Hepatocyte (in vitro differentiated cells): Measurements from ENCODE around the gene PCBP4. TPM values are rescaled to one million over a fixed set of nuclear protein-coding genes. Genes with fewer than 3 reads are reported as not detected.
"Not testable (repeated sequence)": the region's sequence is repeated elsewhere in the genome, so short reads cannot be mapped to it uniquely, and the experiment has no call there.

ENCODE experiments used
- DNase-seq: peaks from one replicate; pipeline ENCODE4 v3.0.0-alpha.2; 2016; ENCODE audit warnings: low spot score
- H2AFZ ChIP-seq: fragments of 200-600 bp; sonication (generic); 2 replicates; pipeline ENCODE4 v1.6.0; 2016; ENCODE audit warnings: antibody characterized with exemption, mild to moderate bottlenecking
- H3K27ac ChIP-seq: fragments of 200-600 bp; sonication (generic); 2 replicates; pipeline ENCODE4 v1.5.1; 2016; ENCODE audit warnings: mild to moderate bottlenecking
- H3K27me3 ChIP-seq: fragments of 200-600 bp; sonication (generic); 2 replicates; pipeline ENCODE4 v1.6.1; 2016
- H3K36me3 ChIP-seq: fragments of 200-600 bp; sonication (generic); replicated peaks from 2 replicates; pipeline ENCODE4 v1.5.1; 2016; ENCODE audit warnings: low read depth; ENCODE audit not compliant: insufficient read depth
- H3K4me1 ChIP-seq: fragments of 200-600 bp; sonication (generic); 2 replicates; pipeline ENCODE4 v1.5.1; 2016; ENCODE audit warnings: mild to moderate bottlenecking, moderate library complexity; ENCODE audit not compliant: insufficient read depth
- H3K4me2 ChIP-seq: fragments of 200-600 bp; sonication (generic); 2 replicates; pipeline ENCODE4 v1.6.0; 2016
- H3K4me3 ChIP-seq: fragments of 200-600 bp; sonication (generic); 2 replicates; pipeline ENCODE4 v1.5.1; 2016; ENCODE audit warnings: mild to moderate bottlenecking
- H3K79me2 ChIP-seq: fragments of 200-600 bp; sonication (generic); 2 replicates; pipeline ENCODE4 v1.6.0; 2017; ENCODE audit warnings: mild to moderate bottlenecking
- H3K9me2 ChIP-seq: fragments of 200-600 bp; sonication (generic); replicated peaks from 2 replicates; pipeline ENCODE4 v1.6.0; 2017; ENCODE audit warnings: mild to moderate bottlenecking; ENCODE audit not compliant: insufficient read depth
- H3K9me3 ChIP-seq: fragments of 200-600 bp; sonication (generic); 2 replicates; pipeline ENCODE4 v1.5.1; 2016; ENCODE audit warnings: low read depth, mild to moderate bottlenecking
- H4K20me1 ChIP-seq: fragments of 200-600 bp; sonication (generic); 2 replicates; pipeline ENCODE4 v1.6.0; 2016; ENCODE audit warnings: mild to moderate bottlenecking; ENCODE audit not compliant: insufficient read depth, poor library complexity, severe bottlenecking
- EZH2 ChIP-seq: fragments of 200-600 bp; sonication (generic); IDR thresholded peaks from 2 replicates; pipeline ENCODE4 v1.6.1; 2016; ENCODE audit warnings: antibody characterized with exemption, mild to moderate bottlenecking, borderline replicate concordance
- EZH2phosphoT487 ChIP-seq: fragments of 200-600 bp; sonication (generic); IDR thresholded peaks from one replicate; pipeline ENCODE4 v1.6.1; 2018; ENCODE audit warnings: antibody characterized with exemption, mild to moderate bottlenecking, low read depth, moderate library complexity; ENCODE audit not compliant: unreplicated experiment, severe bottlenecking
- WGBS: methylation state at CpG from one replicate; pipeline ENCODE4 v1.1.6; 2016; ENCODE audit warnings: low lambda C conversion rate; ENCODE audit errors: missing lambda C conversion rate; 5-methylcytosine and 5-hydroxymethylcytosine counted together
- polyA plus RNA-seq: library from polyadenylated mRNA; unstranded; fragments of >200 nt; fragmentation: Nextera tagmentation; extraction: Ambion mirVana; gene quantifications from 2 replicates; pipeline ENCODE4 v1.2.1, GENCODE V29; 2016
- total RNA-seq: library from RNA; depleted of rRNA; stranded (reverse); fragments of >200 nt; gene quantifications from 2 replicates; pipeline ENCODE4 v1.2.3, GENCODE V29; 2014
- TF ChIP-seq, protein P1 (sequence below): fragments of 200-600 bp; sonication (generic); IDR thresholded peaks from 2 replicates; pipeline ENCODE4 v1.5.1; 2016; ENCODE audit warnings: antibody characterized with exemption, mild to moderate bottlenecking; ENCODE audit not compliant: poor library complexity

PCBP4 gene
- total and polyA plus RNA-seq, 2 experiments from 2014 or later: 42.4 to 60.2 TPM

DNA sequence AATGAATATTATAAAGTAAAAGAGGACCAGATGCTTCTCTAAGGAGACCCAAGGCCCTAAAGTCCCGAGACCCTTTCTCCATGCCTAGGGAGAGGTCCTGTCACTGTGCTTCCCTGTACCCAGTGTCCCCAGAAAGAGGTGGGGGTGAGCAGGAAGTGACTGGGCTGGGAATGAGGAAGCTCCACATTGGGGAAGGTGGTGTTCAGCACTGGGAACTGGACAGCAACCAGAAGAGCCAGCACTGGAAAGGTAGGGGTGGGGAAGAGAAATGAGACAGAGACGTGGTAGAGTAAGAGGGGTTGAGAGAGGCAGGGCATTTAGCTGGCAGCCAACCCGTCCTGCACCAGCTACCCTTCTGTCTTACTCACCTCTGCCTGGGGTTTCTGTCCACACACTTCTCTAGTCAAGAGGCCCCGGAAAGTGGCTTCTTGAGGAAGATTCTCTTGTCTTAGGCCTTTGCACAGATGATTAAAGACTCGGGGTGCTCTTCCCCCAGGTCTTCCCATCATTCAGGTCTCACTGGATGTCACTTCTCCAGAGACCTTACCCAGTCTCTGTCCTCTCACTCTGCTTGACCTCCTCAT is 37.7 kb downstream of the PCBP4 start:
- H3K9me3 ChIP-seq: no peaks in the 10 kb centered on the region
- no peaks in the 10 kb centered on the region for H3K36me3 ChIP-seq
- no peaks in the 10 kb centered on the region for H3K4me1 ChIP-seq
- H3K4me2 ChIP-seq: no peak overlapping the region
- TF ChIP-seq EZH2 (no peak), EZH2phosphoT487 (no peak)
- TF ChIP-seq, protein P1, sequence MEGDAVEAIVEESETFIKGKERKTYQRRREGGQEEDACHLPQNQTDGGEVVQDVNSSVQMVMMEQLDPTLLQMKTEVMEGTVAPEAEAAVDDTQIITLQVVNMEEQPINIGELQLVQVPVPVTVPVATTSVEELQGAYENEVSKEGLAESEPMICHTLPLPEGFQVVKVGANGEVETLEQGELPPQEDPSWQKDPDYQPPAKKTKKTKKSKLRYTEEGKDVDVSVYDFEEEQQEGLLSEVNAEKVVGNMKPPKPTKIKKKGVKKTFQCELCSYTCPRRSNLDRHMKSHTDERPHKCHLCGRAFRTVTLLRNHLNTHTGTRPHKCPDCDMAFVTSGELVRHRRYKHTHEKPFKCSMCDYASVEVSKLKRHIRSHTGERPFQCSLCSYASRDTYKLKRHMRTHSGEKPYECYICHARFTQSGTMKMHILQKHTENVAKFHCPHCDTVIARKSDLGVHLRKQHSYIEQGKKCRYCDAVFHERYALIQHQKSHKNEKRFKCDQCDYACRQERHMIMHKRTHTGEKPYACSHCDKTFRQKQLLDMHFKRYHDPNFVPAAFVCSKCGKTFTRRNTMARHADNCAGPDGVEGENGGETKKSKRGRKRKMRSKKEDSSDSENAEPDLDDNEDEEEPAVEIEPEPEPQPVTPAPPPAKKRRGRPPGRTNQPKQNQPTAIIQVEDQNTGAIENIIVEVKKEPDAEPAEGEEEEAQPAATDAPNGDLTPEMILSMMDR: no peak
- H3K9me2 ChIP-seq: no peaks in the 10 kb centered on the region
- no peaks in the 10 kb centered on the region for H4K20me1 ChIP-seq
- WGBS: 75% methylated on average over 5 of the region's 5 CpGs
- H3K27ac ChIP-seq: no peak overlapping the region
- no peak for DNase-seq
- H3K79me2 ChIP-seq: no peaks in the 10 kb centered on the region
- no peaks in the 10 kb centered on the region for H3K27me3 ChIP-seq
- H3K4me3 ChIP-seq: no peak overlapping the region
- no peak overlapping the region for H2AFZ ChIP-seq

DNA sequence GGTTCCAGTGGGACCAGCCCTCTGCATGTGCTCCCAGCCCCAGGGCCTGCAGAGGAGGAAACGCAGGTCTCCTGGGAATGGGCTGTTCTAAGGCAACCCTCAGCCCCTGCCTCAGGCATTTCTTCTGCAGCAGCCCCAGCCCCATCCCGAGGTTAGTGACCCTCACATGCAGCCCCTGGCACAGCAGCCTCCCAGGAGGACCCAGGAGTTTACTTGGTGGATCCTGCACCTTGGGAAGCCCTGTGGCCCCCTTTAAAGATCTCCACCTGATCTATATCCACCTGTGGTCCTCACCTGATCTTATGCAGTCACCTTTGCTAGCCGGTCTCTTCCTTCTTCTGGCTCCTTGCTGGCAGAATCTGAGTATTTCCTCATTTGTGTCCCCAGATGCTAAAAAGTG is 38.3 kb downstream of the PCBP4 start:
- H3K36me3 ChIP-seq, H3K79me2 ChIP-seq, H3K4me1 ChIP-seq, H3K9me3 ChIP-seq, H3K27ac ChIP-seq, H2AFZ ChIP-seq, H3K4me2 ChIP-seq, H3K9me2 ChIP-seq, DNase-seq, H3K27me3 ChIP-seq, H3K4me3 ChIP-seq, H4K20me1 ChIP-seq: not testable (repeated sequence)
- 82% methylated on average over 3 of the region's 3 CpGs for WGBS

DNA sequence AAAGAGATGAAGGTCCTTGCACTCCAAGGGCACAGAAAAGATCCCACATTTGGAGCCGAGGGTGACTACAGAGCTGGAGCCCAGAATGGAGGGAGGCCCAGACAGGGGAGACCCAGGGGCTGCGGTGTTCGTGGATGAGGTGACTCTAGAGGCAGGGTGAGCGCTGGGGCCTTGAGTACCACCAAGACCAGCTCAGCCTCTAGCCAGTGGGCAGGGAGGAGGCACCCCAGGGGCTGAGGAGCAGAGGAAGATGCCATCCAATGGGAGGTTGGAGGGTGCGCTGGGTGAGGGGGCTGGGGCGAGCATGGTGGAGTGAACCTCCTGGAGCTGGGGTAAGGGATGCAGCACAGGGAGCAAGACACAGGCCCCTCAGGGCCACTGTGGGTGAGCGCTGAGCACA is 38.8 kb downstream of the PCBP4 start:
- no peak for DNase-seq
- Histone ChIP-seq H4K20me1 (no peaks in the 10 kb centered on the region), H3K4me3 (no peak overlapping the region), H3K36me3 (no peaks in the 10 kb centered on the region), H3K9me3 (no peaks in the 10 kb centered on the region), H3K4me2 (no peak overlapping the region), H3K4me1 (no peaks in the 10 kb centered on the region), H2AFZ (no peak overlapping the region), H3K9me2 (no peaks in the 10 kb centered on the region), H3K27me3 (no peaks in the 10 kb centered on the region), H3K27ac (no peak overlapping the region), H3K79me2 (no peaks in the 10 kb centered on the region)
- WGBS: 95% methylated on average over 7 of the region's 7 CpGs
- TF ChIP-seq, protein P1: no peak
- TF ChIP-seq EZH2 (no peak), EZH2phosphoT487 (no peak)

DNA sequence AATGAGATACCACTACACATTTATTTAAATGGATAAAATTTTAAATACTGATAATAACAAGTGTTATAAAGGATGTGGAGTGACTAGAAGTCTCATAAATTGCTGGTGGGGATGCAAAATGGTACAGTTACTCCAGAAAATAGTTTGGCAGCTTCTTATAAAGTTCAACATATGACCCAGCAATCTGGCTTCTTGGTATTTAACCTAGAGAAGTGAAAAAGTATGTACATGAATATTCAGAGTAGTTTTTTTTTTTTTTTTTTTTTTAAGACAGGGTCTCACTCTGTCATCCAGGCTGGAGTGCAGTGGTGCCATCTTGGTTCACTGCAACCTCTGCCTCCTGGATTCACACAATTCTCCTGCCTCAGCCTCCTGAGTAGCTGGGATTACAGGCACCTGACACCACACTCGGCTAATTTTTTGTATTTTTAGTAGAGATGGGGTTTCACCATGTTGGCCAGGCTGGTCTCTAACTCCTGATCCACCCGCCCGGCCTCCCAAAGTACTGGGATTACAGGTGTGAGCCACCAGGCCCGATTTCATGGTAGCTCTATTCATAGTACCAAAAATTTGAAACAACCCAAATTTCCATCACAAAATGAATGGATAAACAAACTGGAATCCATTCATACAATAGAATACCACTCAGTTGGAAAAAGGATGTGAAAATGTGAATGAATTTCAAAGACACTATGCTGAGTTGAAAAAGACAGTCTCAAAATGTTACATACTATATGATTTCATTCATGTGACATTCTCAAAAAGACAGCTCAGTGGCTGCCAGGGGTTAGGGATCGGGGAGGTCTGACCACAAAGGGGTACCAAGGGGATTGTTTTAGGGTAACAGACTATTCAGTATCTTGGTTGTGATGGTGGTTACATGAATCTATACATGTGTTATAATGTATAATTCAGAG is 39.9 kb downstream of the PCBP4 start:
- Histone ChIP-seq H3K4me2 (no peak overlapping the region), H3K4me1 (no peaks in the 10 kb centered on the region), H3K79me2 (no peaks in the 10 kb centered on the region), H3K9me3 (no peaks in the 10 kb centered on the region), H3K27ac (no peak overlapping the region), H3K4me3 (no peak overlapping the region), H3K27me3 (no peaks in the 10 kb centered on the region), H2AFZ (no peak overlapping the region), H3K9me2 (no peaks in the 10 kb centered on the region), H3K36me3 (no peaks in the 10 kb centered on the region), H4K20me1 (no peaks in the 10 kb centered on the region)
- WGBS: 88% methylated on average over 5 of the region's 5 CpGs
- DNase-seq: no peak
- TF ChIP-seq EZH2phosphoT487 (no peak), EZH2 (no peak)
- TF ChIP-seq, protein P1: no peak
